H9 (cell line): ENCODE results near the gene F11R. TPM values are rescaled to one million over a fixed set of nuclear protein-coding genes. Genes with fewer than 3 reads are reported as not detected.

Source experiments
- DNase-seq: peaks from one replicate; pipeline ENCODE4 v3.0.0-alpha.2; 2017
- H2AFZ ChIP-seq: one replicate; pipeline ENCODE4 v1.6.1; 2013; ENCODE audit warnings: mild to moderate bottlenecking, low read length, control low read depth, moderate library complexity
- H2AK5ac ChIP-seq: 2 replicates; pipeline ENCODE4 v1.6.1; 2013; ENCODE audit warnings: low read length, control low read depth, mixed read lengths; ENCODE audit not compliant: insufficient read length
- H2BK120ac ChIP-seq: one replicate; pipeline ENCODE4 v1.6.1; 2013; ENCODE audit warnings: low read depth, mild to moderate bottlenecking, low read length, control low read depth, inconsistent platforms; ENCODE audit not compliant: poor library complexity, severe bottlenecking
- H2BK12ac ChIP-seq: 2 replicates; pipeline ENCODE4 v1.6.1; 2013; ENCODE audit warnings: low read length, control low read depth, mixed read lengths, low read depth; ENCODE audit not compliant: insufficient read length
- H2BK15ac ChIP-seq: 2 replicates; pipeline ENCODE4 v1.6.1; 2013; ENCODE audit warnings: low read depth, low read length, control low read depth
- H2BK20ac ChIP-seq: one replicate; pipeline ENCODE4 v1.6.1; 2013; ENCODE audit warnings: low read depth, mild to moderate bottlenecking, low read length, control low read depth, inconsistent platforms; ENCODE audit not compliant: poor library complexity, severe bottlenecking
- H2BK5ac ChIP-seq: 2 replicates; pipeline ENCODE4 v1.6.1; 2013; ENCODE audit warnings: low read length, control low read depth, mixed read lengths; ENCODE audit not compliant: insufficient read length
- H3K14ac ChIP-seq: 2 replicates; pipeline ENCODE4 v1.6.1; 2013; ENCODE audit warnings: low read length, control low read depth; ENCODE audit not compliant: insufficient read depth
- H3K18ac ChIP-seq: 2 replicates; pipeline ENCODE4 v1.6.1; 2013; ENCODE audit warnings: low read depth, mild to moderate bottlenecking, mixed read lengths, low read length, control low read depth; ENCODE audit not compliant: insufficient read length
- H3K23ac ChIP-seq: 2 replicates; pipeline ENCODE4 v1.6.1; 2013; ENCODE audit warnings: low read length, control low read depth, mixed read lengths, low read depth; ENCODE audit not compliant: insufficient read length
- H3K23me2 ChIP-seq: 2 replicates; pipeline ENCODE4 v1.6.1; 2013; ENCODE audit warnings: low read depth, mild to moderate bottlenecking, mixed read lengths, low read length, control low read depth; ENCODE audit not compliant: insufficient read length, poor library complexity, severe bottlenecking
- H3K27ac ChIP-seq: 2 replicates; pipeline ENCODE4 v1.5.1; 2013; ENCODE audit warnings: low read length, control low read depth, mixed read lengths, low read depth; ENCODE audit not compliant: insufficient read length
- H3K27me3 ChIP-seq: 2 replicates; pipeline ENCODE4 v1.6.1; 2013; ENCODE audit warnings: low read length, control low read depth, inconsistent platforms; ENCODE audit not compliant: insufficient read depth
- H3K4ac ChIP-seq: 2 replicates; pipeline ENCODE4 v1.6.1; 2013; ENCODE audit warnings: low read depth, mild to moderate bottlenecking, control low read depth, inconsistent platforms, low read length, moderate library complexity
- H3K4me1 ChIP-seq: 2 replicates; pipeline ENCODE4 v1.6.1; 2013; ENCODE audit warnings: low read length, control low read depth, inconsistent platforms; ENCODE audit not compliant: insufficient read depth
- H3K4me2 ChIP-seq: 2 replicates; pipeline ENCODE4 v1.6.1; 2013; ENCODE audit warnings: low read length, control low read depth, mixed read lengths; ENCODE audit not compliant: insufficient read length, insufficient read depth
- H3K56ac ChIP-seq: 2 replicates; pipeline ENCODE4 v1.6.1; 2013; ENCODE audit warnings: low read depth, mild to moderate bottlenecking, mixed read lengths, low read length, control low read depth; ENCODE audit not compliant: insufficient read length
- H3K79me1 ChIP-seq: 2 replicates; pipeline ENCODE4 v1.6.1; 2013; ENCODE audit warnings: low read depth, mild to moderate bottlenecking, moderate library complexity, low read length, control low read depth, inconsistent platforms; ENCODE audit not compliant: insufficient read depth, poor library complexity, severe bottlenecking
- H3K79me2 ChIP-seq: 2 replicates; pipeline ENCODE4 v1.6.1; 2013; ENCODE audit warnings: low read length, control low read depth, inconsistent platforms; ENCODE audit not compliant: insufficient read depth
- H3K9ac ChIP-seq: 2 replicates; pipeline ENCODE4 v1.6.1; 2013; ENCODE audit warnings: low read length, control low read depth, mixed read lengths; ENCODE audit not compliant: insufficient read length; ENCODE audit errors: extremely low read depth
- H3K9me3 ChIP-seq: one replicate; pipeline ENCODE4 v1.6.1; 2013; ENCODE audit warnings: low read depth, low read length, inconsistent platforms; ENCODE audit not compliant: control insufficient read depth
- H3T11ph ChIP-seq: one replicate; pipeline ENCODE4 v1.6.1; 2013; ENCODE audit warnings: mild to moderate bottlenecking, low read length, control low read depth, inconsistent platforms
- H4K20me1 ChIP-seq: one replicate; pipeline ENCODE4 v1.6.1; 2013; ENCODE audit not compliant: control insufficient read depth, insufficient read length, insufficient read depth
- H4K5ac ChIP-seq: 2 replicates; pipeline ENCODE4 v1.6.1; 2013; ENCODE audit warnings: low read depth, mild to moderate bottlenecking, mixed read lengths, low read length, control low read depth; ENCODE audit not compliant: insufficient read length
- H4K8ac ChIP-seq: replicated peaks from 2 replicates; pipeline ENCODE4 v1.6.1; 2013; ENCODE audit warnings: low read length, control low read depth, mixed read lengths, low read depth; ENCODE audit not compliant: insufficient read length
- H4K91ac ChIP-seq: 2 replicates; pipeline ENCODE4 v1.6.1; 2013; ENCODE audit warnings: low read depth, mild to moderate bottlenecking, moderate library complexity, mixed read lengths, low read length, control low read depth; ENCODE audit not compliant: insufficient read length
- H3K27ac Mint-ChIP-seq, 3 experiments: 2 replicates in 2 of 3; 3 replicates in 1 of 3; pipeline ENCODE4 v1.8.0; 2020 to 2021; ENCODE audit warnings: mixed read lengths in 3 of 3, mild to moderate bottlenecking in 1 of 3, moderate library complexity in 1 of 3
- H3K27me3 Mint-ChIP-seq: 2 replicates; pipeline ENCODE4 v1.8.0; 2021; ENCODE audit warnings: low read depth, mild to moderate bottlenecking, moderate library complexity, mixed read lengths
- H3K36me3 Mint-ChIP-seq, 3 experiments: 2 replicates in 2 of 3; 3 replicates in 1 of 3; pipeline ENCODE4 v1.8.0; 2020 to 2021; ENCODE audit warnings: low read depth in 3 of 3, mixed read lengths in 3 of 3; ENCODE audit not compliant: insufficient read depth in 1 of 3
- H3K4me1 Mint-ChIP-seq, 2 experiments: 2 replicates each; pipeline ENCODE4 v1.8.0; 2020; ENCODE audit warnings: mixed read lengths in 2 of 2
- H3K4me3 Mint-ChIP-seq, 2 experiments: 2 replicates in 1 of 2; 3 replicates in 1 of 2; pipeline ENCODE4 v1.8.0; 2020 to 2021; ENCODE audit warnings: mild to moderate bottlenecking in 2 of 2, mixed read lengths in 2 of 2, moderate library complexity in 1 of 2
- H3K9me3 Mint-ChIP-seq, 2 experiments: 2 replicates in 1 of 2; 3 replicates in 1 of 2; pipeline ENCODE4 v1.8.0; 2020; ENCODE audit warnings: mild to moderate bottlenecking in 2 of 2, mixed read lengths in 2 of 2, moderate library complexity in 1 of 2
- CTCF ChIP-seq: fragments of 200-600 bp; sonication (generic); conservative IDR thresholded peaks from 3 replicates; pipeline ENCODE4 v1.8.0; 2021; ENCODE audit warnings: antibody characterized with exemption, mild to moderate bottlenecking
- WGBS: extraction: QIAGEN DNeasy Blood & Tissue Kit; methylation state at CpG from one replicate; pipeline ENCODE4 v1.1.7; 2013; ENCODE audit warnings: missing lambda C conversion rate, low lambda C conversion rate, mixed read lengths; ENCODE audit not compliant: insufficient read length; ENCODE audit errors: extremely low coverage; 5-methylcytosine and 5-hydroxymethylcytosine counted together
- total RNA-seq: library from RNA; stranded (reverse); gene quantifications from 2 replicates; pipeline ENCODE4 v1.2.1, GENCODE V29; 2021

F11R gene
- total RNA-seq, 1 experiment from 2014 or later, result 174 TPM

- H3K79me1 ChIP-seq, result no peaks in the 10 kb centered on the region
- no peak within 1 kb of the TSS for H3K4ac ChIP-seq
- no peak within 1 kb of the TSS for H2BK120ac ChIP-seq
- H3K9ac ChIP-seq, result no peak within 1 kb of the TSS
- no peak within 1 kb of the TSS for H4K91ac ChIP-seq
- H3K4me2 ChIP-seq, result no peak within 1 kb of the TSS
- Mint-ChIP-seq H3K4me1 (peaks cover 19 to 41% of the 10 kb centered on the region in 2 experiments), H3K27ac (peak within 1 kb of the TSS; percentile 41 to 90 (median 65); a peak in 5 of 7 replicates), H3K27me3 (no peaks in the 10 kb centered on the region), H3K9me3 (no peaks in the 10 kb centered on the region), H3K36me3 (no peaks in the 10 kb centered on the region), H3K4me3 (no peak within 1 kb of the TSS)
- H3K4me1 ChIP-seq, result peaks cover 2% of the 10 kb centered on the region; the same call in 1 of the 2 replicates
- no peak within 1 kb of the TSS for H3K18ac ChIP-seq
- no peak within 1 kb of the TSS for H3K56ac ChIP-seq
- H3K23ac ChIP-seq, result no peak within 1 kb of the TSS
- H2BK15ac ChIP-seq, result no peak within 1 kb of the TSS
- H2AFZ ChIP-seq, result no peak within 1 kb of the TSS
- DNase-seq, result peak; percentile 86
- no peak within 1 kb of the TSS; the same call in 1 of the 2 replicates for H3K14ac ChIP-seq
- H3T11ph ChIP-seq, result no peak within 1 kb of the TSS
- no peaks in the 10 kb centered on the region for H3K9me3 ChIP-seq
- no peaks in the 10 kb centered on the region for H4K20me1 ChIP-seq
- no peak within 1 kb of the TSS for H4K8ac ChIP-seq
- H2BK5ac ChIP-seq, result no peak within 1 kb of the TSS
- no peaks in the 10 kb centered on the region for H3K23me2 ChIP-seq
- H3K79me2 ChIP-seq, result no peaks in the 10 kb centered on the region
- H2AK5ac ChIP-seq, result no peak within 1 kb of the TSS
- H3K27ac ChIP-seq, result no peak within 1 kb of the TSS
- no peak within 1 kb of the TSS for H2BK12ac ChIP-seq
- H3K27me3 ChIP-seq, result no peaks in the 10 kb centered on the region
- H2BK20ac ChIP-seq, result no peak within 1 kb of the TSS
- WGBS, result no CpG with 5 or more reads among the region's 8 CpGs
- peak; percentile 80 for TF ChIP-seq CTCF
- H4K5ac ChIP-seq, result no peak within 1 kb of the TSS
Observed at GRCh38 chr1:160954158-160955104, 66.5 kb downstream of the F11R start, which contains the start of gene ITLN2. ITLN2 (minus strand) TSS chr1:160954809; CDS start chr1:160954741, 68 bp downstream.
